ENCODE measurements around the gene CAV1. TPM values are rescaled to one million over a fixed set of nuclear protein-coding genes. Genes with fewer than 3 reads are reported as not detected.
A peak's percentile ranks its signal among the peaks of the same experiment; 100 is the strongest.

The CAV1 gene
- total RNA-seq, 4 donors from 2014 or later = 183 to 351 (median 300) TPM

DNA sequence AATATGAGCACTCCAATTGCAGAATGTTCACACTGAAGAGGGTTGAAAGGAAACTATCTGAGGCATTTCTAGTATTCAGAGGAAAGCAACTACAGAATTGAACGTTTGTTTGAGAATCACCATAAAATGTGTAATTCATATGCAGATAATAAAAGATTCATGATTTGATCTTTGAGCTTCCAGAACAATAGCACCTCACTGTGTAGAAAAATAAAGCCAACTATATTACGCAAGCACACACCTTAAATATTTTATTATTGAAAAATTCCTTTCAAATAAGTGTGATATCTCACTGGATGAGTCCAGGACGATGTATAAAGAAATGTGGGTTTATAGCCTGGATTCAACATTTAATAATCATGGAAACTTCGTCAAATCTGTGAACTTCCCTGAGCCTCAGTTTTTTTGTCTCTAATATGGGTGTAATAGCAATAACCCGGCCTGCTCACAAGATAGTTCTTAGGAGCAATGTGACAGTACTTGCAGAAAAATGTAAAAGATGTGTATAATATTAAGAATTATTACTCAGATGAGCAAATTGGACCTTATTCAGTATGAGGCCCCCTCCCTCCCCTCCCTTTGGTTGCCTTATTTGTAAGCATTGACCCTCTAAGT lies 36.8 kb upstream of the CAV1 start:
- Histone ChIP-seq H3K4me1 (no peaks in the 10 kb centered on the region), H3K27ac (no peak overlapping the region), H3K4me3 (no peak overlapping the region), H3K9me3 (no peaks in the 10 kb centered on the region), H3K27me3 (no peaks in the 10 kb centered on the region), H3K36me3 (no peaks in the 10 kb centered on the region)
- no peak for DNase-seq
- TF ChIP-seq POLR2A (IDR thresholded peaks at IDR 0.05) = no peak
- TF ChIP-seq, protein P1, sequence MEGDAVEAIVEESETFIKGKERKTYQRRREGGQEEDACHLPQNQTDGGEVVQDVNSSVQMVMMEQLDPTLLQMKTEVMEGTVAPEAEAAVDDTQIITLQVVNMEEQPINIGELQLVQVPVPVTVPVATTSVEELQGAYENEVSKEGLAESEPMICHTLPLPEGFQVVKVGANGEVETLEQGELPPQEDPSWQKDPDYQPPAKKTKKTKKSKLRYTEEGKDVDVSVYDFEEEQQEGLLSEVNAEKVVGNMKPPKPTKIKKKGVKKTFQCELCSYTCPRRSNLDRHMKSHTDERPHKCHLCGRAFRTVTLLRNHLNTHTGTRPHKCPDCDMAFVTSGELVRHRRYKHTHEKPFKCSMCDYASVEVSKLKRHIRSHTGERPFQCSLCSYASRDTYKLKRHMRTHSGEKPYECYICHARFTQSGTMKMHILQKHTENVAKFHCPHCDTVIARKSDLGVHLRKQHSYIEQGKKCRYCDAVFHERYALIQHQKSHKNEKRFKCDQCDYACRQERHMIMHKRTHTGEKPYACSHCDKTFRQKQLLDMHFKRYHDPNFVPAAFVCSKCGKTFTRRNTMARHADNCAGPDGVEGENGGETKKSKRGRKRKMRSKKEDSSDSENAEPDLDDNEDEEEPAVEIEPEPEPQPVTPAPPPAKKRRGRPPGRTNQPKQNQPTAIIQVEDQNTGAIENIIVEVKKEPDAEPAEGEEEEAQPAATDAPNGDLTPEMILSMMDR (IDR thresholded peaks at IDR 0.05) = no peak
- intact Hi-C loops (cut with DNase I; ENCODE audit: low total_unique reads) = no loop called here

DNA sequence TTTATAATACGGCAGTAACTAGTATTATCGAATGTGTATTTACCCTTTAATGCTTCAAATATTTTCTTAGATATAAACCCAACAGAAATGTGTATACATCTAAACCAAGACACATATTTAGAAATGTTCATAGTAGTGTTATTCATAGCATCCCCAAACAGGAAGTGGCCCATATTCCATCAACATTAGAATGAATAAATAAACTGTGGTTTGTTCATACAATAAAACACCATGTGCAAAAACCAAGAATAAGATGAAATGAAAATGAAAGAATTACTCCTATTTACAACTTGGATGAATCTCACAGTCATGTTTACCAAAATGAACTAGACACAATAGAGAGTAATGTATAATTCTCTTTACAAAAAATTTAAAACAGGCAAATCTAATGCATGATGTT lies 34.5 kb upstream of the CAV1 start:
- Histone ChIP-seq H3K27me3 (no peaks in the 10 kb centered on the region), H3K9me3 (no peaks in the 10 kb centered on the region), H3K4me3 (no peak overlapping the region), H3K36me3 (no peaks in the 10 kb centered on the region), H3K4me1 (no peaks in the 10 kb centered on the region), H3K27ac (peak overlapping the region in 1 of 2 donors; percentile 5)
- intact Hi-C loops (cut with DNase I; ENCODE audit: low total_unique reads) = no loop called here
- DNase-seq = no peak
- no peak for TF ChIP-seq POLR2A (IDR thresholded peaks at IDR 0.05)

DNA sequence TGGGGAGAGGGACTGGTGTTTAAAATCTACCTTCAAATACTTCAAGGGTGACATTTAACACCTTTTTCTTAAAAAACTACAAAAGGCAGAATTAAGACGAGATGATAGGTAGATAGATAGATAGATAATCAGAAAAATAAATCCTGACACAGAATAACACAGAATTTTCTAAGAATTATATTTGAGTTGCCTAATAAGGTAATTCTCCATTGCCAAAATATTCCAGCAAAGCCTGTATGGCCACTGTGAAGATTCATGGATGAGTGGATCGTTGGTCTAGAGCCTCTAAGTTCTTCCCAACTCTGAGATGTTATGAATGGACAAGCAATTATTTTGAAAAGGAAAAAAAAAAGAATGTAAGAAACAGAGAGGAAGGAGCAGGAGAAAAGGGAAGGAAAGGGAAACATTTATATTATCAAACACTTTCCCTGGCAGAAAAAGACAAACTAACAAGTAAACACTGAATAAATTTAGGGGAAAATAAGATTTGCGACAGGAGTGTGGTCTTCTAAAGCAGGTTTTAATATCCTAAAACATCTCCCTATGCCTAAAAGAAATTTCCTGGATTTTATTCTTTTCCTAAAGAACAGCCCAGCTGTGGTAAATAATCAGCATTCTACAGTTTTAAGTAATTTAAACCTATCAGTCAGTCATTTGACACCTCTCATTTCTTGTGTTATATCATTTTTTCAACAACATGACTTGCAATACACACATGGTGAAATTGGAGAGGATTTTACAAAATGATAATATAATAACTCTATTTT lies 32.8 kb upstream of the CAV1 start:
- Histone ChIP-seq H3K9me3 (no peaks in the 10 kb centered on the region), H3K36me3 (no peaks in the 10 kb centered on the region), H3K4me3 (no peak overlapping the region), H3K27me3 (no peaks in the 10 kb centered on the region), H3K27ac (peak overlapping the region; percentile 31 to 59), H3K4me1 (no peaks in the 10 kb centered on the region)
- intact Hi-C loops (cut with DNase I; ENCODE audit: low total_unique reads) = no loop called here
- TF ChIP-seq POLR2A (IDR thresholded peaks at IDR 0.05) = no peak
- TF ChIP-seq, protein P1 (IDR thresholded peaks at IDR 0.05) = no peak
- DNase-seq = no peak

DNA sequence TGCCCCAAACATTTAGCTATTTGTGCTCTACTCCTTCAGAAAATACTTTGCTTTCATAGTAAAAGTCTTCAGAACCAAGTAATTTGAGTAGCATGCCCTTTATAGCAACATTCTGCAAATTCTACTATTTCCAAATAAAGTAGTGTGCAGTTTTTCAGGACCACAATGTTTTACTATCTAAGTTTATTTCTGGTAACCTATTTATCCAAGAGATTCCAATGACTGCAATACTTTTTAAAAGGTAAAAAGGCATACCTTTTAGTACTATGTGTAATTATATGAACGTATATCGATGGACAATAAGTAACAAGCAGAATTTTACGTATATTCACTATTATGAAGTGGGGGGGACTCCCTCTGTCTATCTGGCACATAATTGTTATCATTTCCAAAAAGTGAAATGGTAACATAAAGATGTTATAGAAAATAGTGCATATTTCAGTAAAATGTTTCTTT lies 32.2 kb upstream of the CAV1 start:
- Histone ChIP-seq H3K36me3 (no peaks in the 10 kb centered on the region), H3K4me1 (no peaks in the 10 kb centered on the region), H3K27ac (peak overlapping the region; percentile 50 to 59), H3K9me3 (no peaks in the 10 kb centered on the region), H3K4me3 (no peak overlapping the region), H3K27me3 (no peaks in the 10 kb centered on the region)
- no peak for DNase-seq
- intact Hi-C loops (cut with DNase I; ENCODE audit: low total_unique reads) = no loop called here
- TF ChIP-seq, protein P1 (IDR thresholded peaks at IDR 0.05) = no peak
- TF ChIP-seq POLR2A (IDR thresholded peaks at IDR 0.05) = no peak

DNA sequence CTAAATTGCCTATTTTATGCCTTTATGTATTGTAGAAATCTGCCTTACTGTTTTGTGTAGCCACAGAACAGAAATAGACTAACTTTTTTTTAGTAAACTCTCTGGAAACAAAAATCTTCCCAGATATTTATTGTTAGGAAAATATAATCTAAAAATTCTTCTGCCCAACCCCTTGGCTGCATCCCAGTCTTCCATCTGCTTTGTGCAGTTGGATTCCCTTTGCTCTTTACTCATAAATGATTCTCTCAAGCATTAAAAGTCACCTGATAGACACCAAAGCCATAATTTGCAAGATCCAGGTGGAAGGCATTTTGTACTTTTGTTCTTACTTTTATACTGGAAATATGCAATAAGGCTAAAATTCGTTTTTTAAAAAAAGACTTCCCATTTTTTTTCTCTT lies 31.4 kb upstream of the CAV1 start:
- intact Hi-C loops (cut with DNase I; ENCODE audit: low total_unique reads) = no loop called here
- Histone ChIP-seq H3K4me3 (no peak overlapping the region), H3K4me1 (no peaks in the 10 kb centered on the region), H3K9me3 (no peaks in the 10 kb centered on the region), H3K27me3 (no peaks in the 10 kb centered on the region), H3K36me3 (no peaks in the 10 kb centered on the region), H3K27ac (peak overlapping the region; percentile 50 to 59)
- no peak for DNase-seq
- TF ChIP-seq, protein P1 (IDR thresholded peaks at IDR 0.05) = no peak
- TF ChIP-seq POLR2A (IDR thresholded peaks at IDR 0.05) = no peak
